GM19438 (cell line): ENCODE measurements around the gene NEFH.

Experiments
- ATAC-seq: cut with Tn5 transposase; IDR thresholded peaks from one replicate; pipeline ENCODE4 v1.9.1; 2021; ENCODE audit warnings: low read depth; ENCODE audit not compliant: unreplicated experiment

NEFH gene

GRCh38 chr22:29539105-29539504 lies 59.1 kb downstream of the NEFH start:
- ATAC-seq = no peak
